ENCODE measurements around the gene ALDH4A1.
A peak's percentile ranks its signal among the peaks of the same experiment; 100 is the strongest.

Gene ALDH4A1

GRCh38 chr1:18854331-18855025, 47.9 kb downstream of the ALDH4A1 start:
- TF ChIP-seq CREB1 (IDR thresholded peaks at IDR 0.05; ENCODE audit: low read depth) (no peak), NFIC (IDR thresholded peaks at IDR 0.05) (no peak), MAX (IDR thresholded peaks at IDR 0.05) (no peak), TCF12 (IDR thresholded peaks at IDR 0.05; ENCODE audit: low read depth) (no peak), EP300 (IDR thresholded peaks at IDR 0.05; ENCODE audit: borderline replicate concordance) (no peak), TEAD4 (IDR thresholded peaks at IDR 0.05) (no peak), RAD21 (IDR thresholded peaks at IDR 0.05; ENCODE audit: low read depth) (no peak), REST (IDR thresholded peaks at IDR 0.05; ENCODE audit: low read depth) (no peak), CEBPB (IDR thresholded peaks at IDR 0.05) (no peak), EGR1 (IDR thresholded peaks at IDR 0.05) (no peak), USF1 (IDR thresholded peaks at IDR 0.05) (no peak), YY1 (IDR thresholded peaks at IDR 0.05; ENCODE audit: low read depth) (no peak), TAF1 (IDR thresholded peaks at IDR 0.05; ENCODE audit: low read depth) (no peak), ZBTB7A (IDR thresholded peaks at IDR 0.05; ENCODE audit: low read depth) (no peak), FOXM1 (IDR thresholded peaks at IDR 0.05; ENCODE audit: borderline replicate concordance, low read depth) (no peak)

- peak; percentile 51 for TF ChIP-seq USF1 (IDR thresholded peaks at IDR 0.05)
- TF ChIP-seq REST (IDR thresholded peaks at IDR 0.05; ENCODE audit: low read depth): no peak
These were observed 49.9 kb downstream of the ALDH4A1 start for GRCh38 chr1:18852501-18852900.

GRCh38 chr1:18849261-18849711, 53.1 kb downstream of the ALDH4A1 start:
- TF ChIP-seq USF1 (IDR thresholded peaks at IDR 0.05) (no peak), TCF12 (IDR thresholded peaks at IDR 0.05; ENCODE audit: low read depth) (no peak), ZBTB7A (IDR thresholded peaks at IDR 0.05; ENCODE audit: low read depth) (no peak), EGR1 (IDR thresholded peaks at IDR 0.05) (no peak), EP300 (IDR thresholded peaks at IDR 0.05; ENCODE audit: borderline replicate concordance) (no peak), TEAD4 (IDR thresholded peaks at IDR 0.05) (no peak), REST (IDR thresholded peaks at IDR 0.05; ENCODE audit: low read depth) (no peak), TAF1 (IDR thresholded peaks at IDR 0.05; ENCODE audit: low read depth) (no peak), CEBPB (IDR thresholded peaks at IDR 0.05) (no peak), MAX (IDR thresholded peaks at IDR 0.05) (no peak), YY1 (IDR thresholded peaks at IDR 0.05; ENCODE audit: low read depth) (no peak), NFIC (IDR thresholded peaks at IDR 0.05) (no peak), FOXM1 (IDR thresholded peaks at IDR 0.05; ENCODE audit: borderline replicate concordance, low read depth) (no peak), RAD21 (IDR thresholded peaks at IDR 0.05; ENCODE audit: low read depth) (no peak), CREB1 (IDR thresholded peaks at IDR 0.05; ENCODE audit: low read depth) (no peak)

- TF ChIP-seq REST (IDR thresholded peaks at IDR 0.05; ENCODE audit: low read depth): no peak
- no peak for TF ChIP-seq TEAD4 (IDR thresholded peaks at IDR 0.05)
- TF ChIP-seq USF1 (IDR thresholded peaks at IDR 0.05): no peak
- TF ChIP-seq NFIC (IDR thresholded peaks at IDR 0.05): no peak
- no peak for TF ChIP-seq RAD21 (IDR thresholded peaks at IDR 0.05; ENCODE audit: low read depth)
- TF ChIP-seq FOXM1 (IDR thresholded peaks at IDR 0.05; ENCODE audit: borderline replicate concordance, low read depth): no peak
- no peak for TF ChIP-seq YY1 (IDR thresholded peaks at IDR 0.05; ENCODE audit: low read depth)
- TF ChIP-seq TAF1 (IDR thresholded peaks at IDR 0.05; ENCODE audit: low read depth): no peak
- TF ChIP-seq ZBTB7A (IDR thresholded peaks at IDR 0.05; ENCODE audit: low read depth): no peak
- TF ChIP-seq EGR1 (IDR thresholded peaks at IDR 0.05): no peak
- no peak for TF ChIP-seq CREB1 (IDR thresholded peaks at IDR 0.05; ENCODE audit: low read depth)
- no peak for TF ChIP-seq EP300 (IDR thresholded peaks at IDR 0.05; ENCODE audit: borderline replicate concordance)
- TF ChIP-seq MAX (IDR thresholded peaks at IDR 0.05): no peak
- no peak for TF ChIP-seq CEBPB (IDR thresholded peaks at IDR 0.05)
- no peak for TF ChIP-seq TCF12 (IDR thresholded peaks at IDR 0.05; ENCODE audit: low read depth)
These were observed 62.2 kb downstream of the ALDH4A1 start for GRCh38 chr1:18840145-18840544.
